Retina (tissue), 1 donor: ENCODE data around the gene TF.

Experiments used
- DNase-seq: peaks from one replicate; pipeline ENCODE4 v3.0.0-alpha.2; 2016

The TF gene

GRCh38 chr3:133838296-133838789 lies 92.2 kb downstream of the TF start:
- DNase-seq: no peak

- no peak for DNase-seq
Measured at GRCh38 chr3:133838916-133839800, 93.0 kb downstream of the TF start.

- no peak for DNase-seq
Measured at GRCh38 chr3:133840055-133840737, 94.0 kb downstream of the TF start.

- no peak for DNase-seq
Measured at GRCh38 chr3:133840767-133841166, 94.6 kb downstream of the TF start.

- DNase-seq: no peak
Measured at GRCh38 chr3:133841196-133841595, 95.0 kb downstream of the TF start.

GRCh38 chr3:133842158-133842557 lies 96.0 kb downstream of the TF start:
- no peak for DNase-seq

- DNase-seq: no peak
Measured at GRCh38 chr3:133843634-133844033, 97.4 kb downstream of the TF start.

- DNase-seq: no peak
Measured at GRCh38 chr3:133845127-133845526, 98.9 kb downstream of the TF start.
